Choroid plexus epithelial cell (primary cell): ENCODE results near the gene TCF7L2.

Source experiments
- DNase-seq: peaks from one replicate; pipeline ENCODE4 v3.0.0-alpha.2; 2010; ENCODE audit warnings: low read depth
- H3K4me3 ChIP-seq: 2 replicates; pipeline ENCODE4 v1.5.1; 2011; ENCODE audit warnings: low read depth, mild to moderate bottlenecking, control low read depth, low read length, moderate library complexity
- TF ChIP-seq, protein P1 (sequence below): conservative IDR thresholded peaks from 2 replicates; pipeline ENCODE4 v1.5.1; 2011; ENCODE audit warnings: low read depth, mild to moderate bottlenecking, control low read depth, inconsistent platforms, low read length, moderate library complexity

Gene TCF7L2

DNA sequence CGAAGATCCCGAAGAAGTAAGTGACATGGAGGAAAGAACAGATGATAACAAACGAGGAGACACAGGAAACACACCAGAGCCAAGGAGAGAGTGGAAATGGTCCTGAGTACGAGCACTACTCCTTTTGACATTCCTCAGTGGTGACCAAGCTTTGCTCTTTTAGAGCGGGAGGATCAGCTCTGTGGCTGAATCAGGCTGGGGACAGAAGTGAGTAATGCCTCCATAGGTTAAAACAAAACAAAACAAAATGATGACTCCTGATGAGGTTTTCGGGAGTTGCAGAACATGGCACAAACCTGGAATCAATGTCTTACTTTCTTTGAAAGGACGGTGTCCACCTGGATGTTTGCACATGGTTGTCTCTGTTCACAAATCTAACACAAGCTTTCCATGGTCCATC is 30.3 kb upstream of the TCF7L2 start:
- H3K4me3 ChIP-seq: no peak overlapping the region
- peak; percentile 59 for DNase-seq
- TF ChIP-seq, protein P1, sequence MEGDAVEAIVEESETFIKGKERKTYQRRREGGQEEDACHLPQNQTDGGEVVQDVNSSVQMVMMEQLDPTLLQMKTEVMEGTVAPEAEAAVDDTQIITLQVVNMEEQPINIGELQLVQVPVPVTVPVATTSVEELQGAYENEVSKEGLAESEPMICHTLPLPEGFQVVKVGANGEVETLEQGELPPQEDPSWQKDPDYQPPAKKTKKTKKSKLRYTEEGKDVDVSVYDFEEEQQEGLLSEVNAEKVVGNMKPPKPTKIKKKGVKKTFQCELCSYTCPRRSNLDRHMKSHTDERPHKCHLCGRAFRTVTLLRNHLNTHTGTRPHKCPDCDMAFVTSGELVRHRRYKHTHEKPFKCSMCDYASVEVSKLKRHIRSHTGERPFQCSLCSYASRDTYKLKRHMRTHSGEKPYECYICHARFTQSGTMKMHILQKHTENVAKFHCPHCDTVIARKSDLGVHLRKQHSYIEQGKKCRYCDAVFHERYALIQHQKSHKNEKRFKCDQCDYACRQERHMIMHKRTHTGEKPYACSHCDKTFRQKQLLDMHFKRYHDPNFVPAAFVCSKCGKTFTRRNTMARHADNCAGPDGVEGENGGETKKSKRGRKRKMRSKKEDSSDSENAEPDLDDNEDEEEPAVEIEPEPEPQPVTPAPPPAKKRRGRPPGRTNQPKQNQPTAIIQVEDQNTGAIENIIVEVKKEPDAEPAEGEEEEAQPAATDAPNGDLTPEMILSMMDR: no peak

DNA sequence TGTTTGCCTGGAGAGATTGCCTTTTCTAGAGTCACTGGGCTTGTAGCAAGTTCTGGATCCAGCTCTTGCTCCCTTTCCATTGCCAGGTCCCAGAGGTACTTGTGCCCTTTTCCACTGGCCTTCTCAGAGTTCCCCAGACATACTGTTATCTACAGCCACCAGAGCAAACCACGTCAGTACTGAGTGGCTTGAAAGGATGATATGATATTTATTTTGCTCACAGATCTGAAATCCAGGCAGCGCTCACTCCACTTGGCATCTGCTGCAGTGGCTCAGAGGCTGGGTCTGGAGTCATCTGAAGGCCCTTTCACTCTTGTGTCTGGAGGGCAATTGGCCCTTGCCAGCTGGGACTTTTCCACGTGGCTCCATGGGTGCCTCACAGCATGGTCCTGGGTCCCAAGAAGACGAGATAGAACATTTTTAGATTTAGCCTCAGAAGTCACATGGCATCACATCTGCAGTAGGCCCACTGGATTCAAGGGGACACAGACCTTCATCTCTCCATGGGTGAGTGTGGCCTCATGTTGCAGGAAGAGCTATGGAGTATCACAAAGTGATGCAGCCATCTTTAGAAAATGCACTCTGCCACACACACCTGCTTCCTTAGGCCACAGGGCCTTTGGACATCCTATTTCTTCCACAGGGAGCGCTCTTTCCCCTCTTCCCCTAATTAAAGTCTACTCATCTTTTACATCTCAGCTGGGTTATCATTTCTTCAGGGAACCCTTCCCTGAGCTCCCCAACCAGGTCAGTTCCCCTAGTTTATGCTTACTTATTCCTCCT is 22.9 kb upstream of the TCF7L2 start:
- TF ChIP-seq, protein P1: no peak
- no peak for DNase-seq
- no peak overlapping the region for H3K4me3 ChIP-seq

DNA sequence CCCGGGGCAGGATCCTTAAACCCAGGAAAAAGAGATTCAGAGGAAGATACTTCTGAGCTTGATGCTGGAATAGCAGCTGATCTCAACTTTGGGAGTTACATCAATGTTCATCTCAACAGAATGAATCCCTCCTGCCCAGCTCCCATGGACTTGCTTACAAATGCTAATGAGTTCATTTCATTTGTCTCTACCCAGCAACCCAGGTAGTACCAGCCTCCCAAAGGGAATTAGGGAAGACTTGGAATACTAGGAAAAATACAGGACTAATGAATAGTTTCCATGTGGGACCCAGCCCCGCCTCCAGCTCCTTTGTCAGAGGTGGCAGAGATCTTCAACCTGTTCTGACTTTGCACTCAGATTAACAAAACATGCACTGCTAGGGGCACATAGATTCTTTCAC is 22.1 kb upstream of the TCF7L2 start:
- no peak for DNase-seq
- H3K4me3 ChIP-seq: no peak overlapping the region
- TF ChIP-seq, protein P1: no peak

DNA sequence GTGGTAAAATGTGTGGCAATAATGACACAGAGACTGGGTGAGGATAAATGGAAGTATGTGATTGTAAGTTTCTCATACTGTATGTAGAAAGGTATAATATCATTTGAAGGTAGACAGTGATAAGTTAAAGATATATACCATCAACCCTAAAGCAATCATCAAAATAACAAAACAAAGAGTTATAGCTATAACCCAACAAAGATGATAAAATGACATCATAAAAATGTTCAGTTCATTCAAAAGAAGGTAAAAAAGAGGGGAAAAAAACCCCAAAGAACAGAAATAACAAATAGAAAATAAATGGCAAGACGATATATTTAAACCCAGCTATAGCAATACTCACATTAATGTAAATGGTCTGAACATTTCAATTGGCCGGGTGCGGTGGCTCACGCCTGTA is 17.4 kb upstream of the TCF7L2 start:
- TF ChIP-seq, protein P1: no peak
- DNase-seq: no peak
- H3K4me3 ChIP-seq: no peak overlapping the region

DNA sequence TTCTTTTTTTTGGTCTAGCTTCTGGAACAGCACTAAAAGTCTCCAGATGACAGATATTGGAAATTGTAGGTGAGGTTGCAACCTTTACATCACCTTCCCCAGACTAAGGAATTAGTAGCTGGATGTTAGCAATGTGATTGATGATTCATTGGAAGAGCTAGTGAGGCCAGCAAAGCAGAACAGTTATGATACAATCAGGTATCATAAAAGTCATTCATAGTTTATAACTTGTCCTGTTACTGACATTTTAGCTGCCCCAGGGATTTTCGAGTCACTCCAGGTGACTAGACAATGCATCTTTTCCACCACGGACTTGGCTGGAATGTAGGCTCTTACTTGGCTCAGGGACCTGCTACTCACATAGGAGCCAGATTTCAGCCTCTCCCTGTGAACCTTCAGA is 15.9 kb upstream of the TCF7L2 start:
- no peak overlapping the region for H3K4me3 ChIP-seq
- no peak for DNase-seq
- TF ChIP-seq, protein P1: no peak

DNA sequence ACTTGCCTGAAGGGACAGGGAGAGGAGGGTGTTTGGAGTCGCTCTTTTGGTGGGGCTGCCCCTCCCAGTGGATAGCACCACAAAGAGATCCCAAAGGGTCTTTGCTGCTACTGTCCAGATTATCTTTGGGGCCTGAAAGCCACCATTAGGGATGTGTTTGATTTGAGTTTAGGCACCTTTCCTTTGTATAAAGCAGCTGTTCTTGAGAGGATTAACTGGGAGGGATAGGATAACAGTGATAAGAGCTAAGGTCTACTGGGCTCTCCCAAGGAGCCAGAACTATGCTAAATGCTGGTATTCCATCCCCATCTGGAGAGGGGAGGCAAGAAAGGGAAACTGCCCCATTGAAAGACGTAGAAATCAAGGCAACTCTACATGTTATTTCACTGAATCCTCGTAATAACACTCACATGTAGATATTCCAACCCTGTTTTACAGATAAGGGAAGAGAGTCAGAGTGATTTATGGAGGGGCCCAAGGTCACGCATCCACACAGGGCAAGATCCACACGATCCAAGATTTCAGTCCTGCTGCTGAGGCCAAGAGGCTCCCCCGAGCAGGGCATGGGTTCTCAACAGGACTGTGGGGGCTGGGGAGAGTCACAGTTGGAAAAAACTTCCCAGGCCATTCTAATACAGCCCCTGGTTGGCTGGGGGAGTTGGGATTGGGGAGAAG is 11.1 kb upstream of the TCF7L2 start:
- no peak overlapping the region for H3K4me3 ChIP-seq
- TF ChIP-seq, protein P1: no peak
- no peak for DNase-seq
